Stomach smooth muscle (tissue), 2 donors: ENCODE data around the gene GRAMD2A.

Experiments used
- H3K27ac ChIP-seq: one replicate; pipeline ENCODE4 v1.7.0; 2013; ENCODE audit warnings: mild to moderate bottlenecking, low read length, inconsistent platforms
- H3K27me3 ChIP-seq, 2 donors: one replicate each; pipeline ENCODE4 v1.7.0; 2013; ENCODE audit warnings: low read length in 2 of 2; ENCODE audit not compliant: insufficient read depth in 2 of 2, control insufficient read depth in 1 of 2
- H3K36me3 ChIP-seq, 2 donors: one replicate each; pipeline ENCODE4 v1.7.0; 2013; ENCODE audit warnings: low read length in 2 of 2; ENCODE audit not compliant: control insufficient read depth in 2 of 2, insufficient read depth in 2 of 2
- H3K4me1 ChIP-seq: one replicate; pipeline ENCODE4 v1.7.0; 2013; ENCODE audit warnings: low read length; ENCODE audit not compliant: control insufficient read depth, insufficient read depth
- H3K4me3 ChIP-seq, 2 donors: one replicate each; pipeline ENCODE4 v1.7.0; 2013; ENCODE audit warnings: low read length in 2 of 2
- H3K9ac ChIP-seq, 2 donors: one replicate each; pipeline ENCODE4 v1.7.0; 2013; ENCODE audit warnings: low read length in 2 of 2, mild to moderate bottlenecking in 1 of 2
- H3K9me3 ChIP-seq, 2 donors: one replicate each; pipeline ENCODE4 v1.7.0; 2013; ENCODE audit warnings: low read length in 2 of 2; ENCODE audit not compliant: control insufficient read depth in 2 of 2
- donor health status: healthy.
- donor health status: Pancreatic carcinoma.

Gene GRAMD2A

GRCh38 chr15:72166716-72167417 lies 30.7 kb downstream of the GRAMD2A start:
- no peaks in the 10 kb centered on the region for H3K9me3 ChIP-seq
- no peak overlapping the region for H3K4me3 ChIP-seq
- H3K27ac ChIP-seq: no peak overlapping the region
- no peak overlapping the region for H3K9ac ChIP-seq
- no peaks in the 10 kb centered on the region for H3K36me3 ChIP-seq
- no peaks in the 10 kb centered on the region for H3K4me1 ChIP-seq
- H3K27me3 ChIP-seq: peaks cover 0 to 6% of the 10 kb centered on the region in 2 donors

- peaks cover 4% of the 10 kb centered on the region for H3K4me1 ChIP-seq
- no peaks in the 10 kb centered on the region for H3K9me3 ChIP-seq
- no peak overlapping the region for H3K27ac ChIP-seq
- H3K36me3 ChIP-seq: no peaks in the 10 kb centered on the region
- H3K27me3 ChIP-seq: peaks cover 0 to 6% of the 10 kb centered on the region in 2 donors
- no peak overlapping the region for H3K9ac ChIP-seq
- H3K4me3 ChIP-seq: no peak overlapping the region
Observed at GRCh38 chr15:72163719-72164118, 33.9 kb downstream of the GRAMD2A start.

GRCh38 chr15:72162569-72162968 lies 35.0 kb downstream of the GRAMD2A start:
- H3K9me3 ChIP-seq: no peaks in the 10 kb centered on the region
- peaks cover 0 to 6% of the 10 kb centered on the region in 2 donors for H3K27me3 ChIP-seq
- H3K36me3 ChIP-seq: no peaks in the 10 kb centered on the region
- H3K27ac ChIP-seq: no peak overlapping the region
- H3K9ac ChIP-seq: no peak overlapping the region
- H3K4me1 ChIP-seq: peaks cover 4% of the 10 kb centered on the region
- no peak overlapping the region for H3K4me3 ChIP-seq

- H3K27me3 ChIP-seq: peaks cover 0 to 2% of the 10 kb centered on the region in 2 donors
- H3K9me3 ChIP-seq: no peaks in the 10 kb centered on the region
- H3K36me3 ChIP-seq: no peaks in the 10 kb centered on the region
- H3K9ac ChIP-seq: peak overlapping the region in 1 of 2 donors; percentile 36
- H3K4me3 ChIP-seq: no peak overlapping the region
- peak overlapping the region; percentile 53 for H3K27ac ChIP-seq
- peaks cover 4% of the 10 kb centered on the region for H3K4me1 ChIP-seq
Observed at GRCh38 chr15:72161361-72162132, 36.0 kb downstream of the GRAMD2A start.

GRCh38 chr15:72160696-72161245 lies 36.8 kb downstream of the GRAMD2A start:
- Histone ChIP-seq H3K9me3 (no peaks in the 10 kb centered on the region), H3K9ac (no peak overlapping the region), H3K27me3 (no peaks in the 10 kb centered on the region), H3K27ac (peak overlapping the region; percentile 53), H3K4me1 (peaks cover 8% of the 10 kb centered on the region), H3K4me3 (no peak overlapping the region), H3K36me3 (no peaks in the 10 kb centered on the region)

- Histone ChIP-seq H3K27me3 (no peaks in the 10 kb centered on the region), H3K9me3 (no peaks in the 10 kb centered on the region), H3K4me3 (no peak overlapping the region), H3K9ac (no peak overlapping the region), H3K27ac (no peak overlapping the region), H3K36me3 (no peaks in the 10 kb centered on the region), H3K4me1 (peaks cover 30% of the 10 kb centered on the region)
Observed at GRCh38 chr15:72156928-72157327, 40.7 kb downstream of the GRAMD2A start.

- peak overlapping the region; percentile 71 to 83 for H3K9ac ChIP-seq
- H3K36me3 ChIP-seq: no peaks in the 10 kb centered on the region
- no peaks in the 10 kb centered on the region for H3K27me3 ChIP-seq
- H3K4me1 ChIP-seq: peaks cover 26% of the 10 kb centered on the region
- H3K4me3 ChIP-seq: peak overlapping the region; percentile 75 to 81
- H3K9me3 ChIP-seq: no peaks in the 10 kb centered on the region
- peak overlapping the region; percentile 86 for H3K27ac ChIP-seq
Observed at GRCh38 chr15:72155635-72156616, 41.7 kb downstream of the GRAMD2A start.

- peaks cover 26% of the 10 kb centered on the region for H3K4me1 ChIP-seq
- peak overlapping the region; percentile 75 to 81 for H3K4me3 ChIP-seq
- H3K27me3 ChIP-seq: no peaks in the 10 kb centered on the region
- no peaks in the 10 kb centered on the region for H3K9me3 ChIP-seq
- H3K9ac ChIP-seq: peak overlapping the region; percentile 71 to 83
- H3K36me3 ChIP-seq: no peaks in the 10 kb centered on the region
- H3K27ac ChIP-seq: peak overlapping the region; percentile 86
Observed at GRCh38 chr15:72155003-72155621, 42.5 kb downstream of the GRAMD2A start.

GRCh38 chr15:72154316-72154715 lies 43.3 kb downstream of the GRAMD2A start:
- no peaks in the 10 kb centered on the region for H3K9me3 ChIP-seq
- H3K27ac ChIP-seq: peak overlapping the region; percentile 86
- no peak overlapping the region for H3K4me3 ChIP-seq
- H3K4me1 ChIP-seq: peaks cover 26% of the 10 kb centered on the region
- peak overlapping the region in 1 of 2 donors; percentile 71 for H3K9ac ChIP-seq
- no peaks in the 10 kb centered on the region for H3K36me3 ChIP-seq
- no peaks in the 10 kb centered on the region for H3K27me3 ChIP-seq
